SK-N-SH (cell line): Measurements from ENCODE around the gene CHST9. TPM values are rescaled to one million over a fixed set of nuclear protein-coding genes. Genes with fewer than 3 reads are reported as not detected.

Experiments used
- CTCF ChIA-PET: fragments of 300-600, 350-600 bp; formaldehyde crosslinking; extraction: SDS; loops from one replicate; lab custom pipeline; 2021; lab: Yijun Ruan, JAX
- POLR2A ChIA-PET: fragments of 350-600 bp; sonication (Branson Sonifier 250); formaldehyde crosslinking; extraction: SDS; loops from one replicate; lab custom pipeline; 2020; ENCODE audit warnings: antibody characterized with exemption, inconsistent platforms; lab: Yijun Ruan, JAX
- DNase-seq: peaks from one replicate; pipeline ENCODE4 v3.0.0; 2012
- H2AFZ ChIP-seq: fragments of 200-600 bp; sonication (generic); 2 replicates; pipeline ENCODE4 v1.8.1; 2016; ENCODE audit warnings: antibody characterized with exemption, mild to moderate bottlenecking, low read depth
- H3F3A ChIP-seq: fragments of 200-600 bp; sonication (generic); replicated peaks from 2 replicates; pipeline ENCODE3; 2016; ENCODE audit warnings: antibody characterized with exemption, mild to moderate bottlenecking; ENCODE audit not compliant: insufficient read depth
- H3K27ac ChIP-seq, 2 experiments: fragments of 200-500 bp in 1 of 2; fragments of 200-600 bp in 1 of 2; sonication (Bioruptor generic) in 1 of 2; sonication (generic), shearing (Covaris generic) in 1 of 2; 2 replicates each; pipeline versions ENCODE4 v1.5.1 to v1.6.1; 2014 to 2016; ENCODE audit warnings: low read depth in 2 of 2, inconsistent platforms in 1 of 2, low read length in 1 of 2, mild to moderate bottlenecking in 1 of 2, mixed read lengths in 1 of 2
- H3K27me3 ChIP-seq: fragments of 200-600 bp; sonication (generic), shearing (Covaris generic); 2 replicates; pipeline ENCODE4 v1.6.1; 2016; ENCODE audit warnings: mixed run types; ENCODE audit not compliant: insufficient read depth
- H3K36me3 ChIP-seq, 2 experiments: fragments of 200-500 bp in 1 of 2; fragments of 200-600 bp in 1 of 2; sonication (Bioruptor generic) in 1 of 2; sonication (generic) in 1 of 2; replicated peaks in 1 of 2; 2 replicates each; pipeline versions ENCODE3 to v1.5.1; 2014 to 2016; ENCODE audit warnings: low read length in 1 of 2, mild to moderate bottlenecking in 1 of 2; ENCODE audit not compliant: insufficient read depth in 2 of 2, control insufficient read depth in 1 of 2
- H3K4me1 ChIP-seq, 2 experiments: fragments of 200-500 bp in 1 of 2; fragments of 200-600 bp in 1 of 2; sonication (Bioruptor generic) in 1 of 2; sonication (generic), shearing (Covaris generic) in 1 of 2; 2 replicates each; pipeline versions ENCODE4 v1.5.1 to v1.6.1; 2014 to 2016; ENCODE audit warnings: low read depth in 1 of 2, low read length in 1 of 2, mixed run types in 1 of 2; ENCODE audit not compliant: insufficient read depth in 2 of 2, control insufficient read depth in 1 of 2
- H3K4me2 ChIP-seq: fragments of 200-600 bp; sonication (generic), shearing (Covaris generic); 2 replicates; pipeline ENCODE4 v1.6.1; 2017; ENCODE audit warnings: mixed run types
- H3K4me3 ChIP-seq, 2 experiments: fragments of 200-500 bp in 1 of 2; fragments of 200-600 bp in 1 of 2; sonication (Bioruptor generic) in 1 of 2; sonication (generic), shearing (Covaris generic) in 1 of 2; 2 replicates each; pipeline versions ENCODE4 v1.5.1 to v1.8.1; 2014 to 2016; ENCODE audit warnings: low read depth in 2 of 2, inconsistent platforms in 1 of 2, low read length in 1 of 2, mild to moderate bottlenecking in 1 of 2, mixed read lengths in 1 of 2, moderate library complexity in 1 of 2
- H3K79me2 ChIP-seq: fragments of 200-600 bp; sonication (generic); 2 replicates; pipeline ENCODE4 v1.8.1; 2017; ENCODE audit warnings: mild to moderate bottlenecking; ENCODE audit not compliant: insufficient read depth
- H3K9ac ChIP-seq: fragments of 200-600 bp; sonication (generic); 2 replicates; pipeline ENCODE4 v1.6.1; 2017; ENCODE audit warnings: mixed run types
- H3K9me2 ChIP-seq: fragments of 200-600 bp; sonication (generic); 2 replicates; pipeline ENCODE4 v1.6.1; 2017; ENCODE audit warnings: mixed run types
- H3K9me3 ChIP-seq: fragments of 200-600 bp; sonication (generic); 2 replicates; pipeline ENCODE4 v1.6.1; 2017; ENCODE audit warnings: mixed run types, mild to moderate bottlenecking, moderate library complexity
- H4K20me1 ChIP-seq: fragments of 200-600 bp; sonication (generic); 2 replicates; pipeline ENCODE4 v1.6.1; 2017; ENCODE audit warnings: mild to moderate bottlenecking, mixed run types; ENCODE audit not compliant: insufficient read depth
- CTCF ChIP-seq: fragments of 200-600 bp; sonication (generic); IDR thresholded peaks from 2 replicates; pipeline ENCODE4 v1.6.1; 2017; ENCODE audit warnings: antibody characterized with exemption, mild to moderate bottlenecking, moderate library complexity
- ELF1 ChIP-seq: IDR thresholded peaks from 2 replicates; pipeline ENCODE4 v1.4.0; 2012
- EP300 ChIP-seq, 2 experiments: IDR thresholded peaks; 2 replicates each; pipeline versions ENCODE4 v1.4.0 to v1.6.1; 2012; ENCODE audit warnings: borderline replicate concordance in 1 of 2, low read depth in 1 of 2, low read length in 1 of 2
- FOSL2 ChIP-seq: IDR thresholded peaks from 2 replicates; pipeline ENCODE4 v1.4.0; 2012; ENCODE audit warnings: low read depth, mild to moderate bottlenecking, moderate library complexity, borderline replicate concordance
- FOXJ3 ChIP-seq: sonication (generic); formaldehyde crosslinking; IDR thresholded peaks from 2 replicates; pipeline ENCODE4 v1.5.1; 2020; ENCODE audit warnings: mild to moderate bottlenecking, missing genetic modification reagents
- GABPA ChIP-seq: IDR thresholded peaks from 2 replicates; pipeline ENCODE4 v1.4.0; 2012; ENCODE audit warnings: low read depth, mild to moderate bottlenecking
- GATA2 ChIP-seq: sonication (generic); formaldehyde crosslinking; IDR thresholded peaks from 2 replicates; pipeline ENCODE4 v1.5.0; 2020; ENCODE audit warnings: mild to moderate bottlenecking, missing genetic modification reagents
- JUND ChIP-seq: IDR thresholded peaks from 2 replicates; pipeline ENCODE4 v1.4.0; 2012
- MAX ChIP-seq: IDR thresholded peaks from 2 replicates; pipeline ENCODE4 v1.4.0; 2012; ENCODE audit warnings: low read depth
- MXI1 ChIP-seq: IDR thresholded peaks from 2 replicates; pipeline ENCODE4 v1.6.1; 2012; ENCODE audit warnings: mild to moderate bottlenecking, low read depth, low read length, improper control_type of control experiment
- NFIC ChIP-seq: IDR thresholded peaks from 2 replicates; pipeline ENCODE4 v1.4.0; 2012; ENCODE audit warnings: borderline replicate concordance
- NRF1 ChIP-seq: IDR thresholded peaks from 2 replicates; pipeline ENCODE4 v1.6.1; 2012; ENCODE audit warnings: low read depth, mild to moderate bottlenecking, low read length
- PBX3 ChIP-seq: IDR thresholded peaks from 2 replicates; pipeline ENCODE4; 2012
- RCOR1 ChIP-seq: fragments of 150-350 bp; IDR thresholded peaks from 2 replicates; pipeline ENCODE4 v1.6.1; 2017; ENCODE audit warnings: antibody characterized with exemption, low read length
- RFX5 ChIP-seq: IDR thresholded peaks from 2 replicates; pipeline ENCODE4 v1.6.1; 2012; ENCODE audit warnings: mild to moderate bottlenecking, improper control_type of control experiment, low read length
- RXRA ChIP-seq: IDR thresholded peaks from 2 replicates; pipeline ENCODE4 v1.4.0; 2012; ENCODE audit warnings: low read depth, mild to moderate bottlenecking, borderline replicate concordance
- SMC3 ChIP-seq: IDR thresholded peaks from 2 replicates; pipeline ENCODE4 v1.6.1; 2012; ENCODE audit warnings: low read depth, low read length, improper control_type of control experiment
- TAF1 ChIP-seq: IDR thresholded peaks from 2 replicates; pipeline ENCODE4 v1.6.1; 2012; ENCODE audit warnings: low read depth, mild to moderate bottlenecking, low read length, moderate library complexity, borderline replicate concordance
- YY1 ChIP-seq: IDR thresholded peaks from 2 replicates; pipeline ENCODE4 v1.4.0; 2012; ENCODE audit warnings: low read depth, mild to moderate bottlenecking
- WGBS: methylation state at CpG from one replicate; pipeline ENCODE4 v1.1.6; 2017; ENCODE audit warnings: low lambda C conversion rate; 5-methylcytosine and 5-hydroxymethylcytosine counted together
- polyA plus RNA-seq, 3 experiments: library from polyadenylated mRNA; depleted of rRNA; stranded (reverse); fragments of >200 nt; gene quantifications; 2 replicates each; pipeline ENCODE4 v1.2.3, GENCODE V29; 2012

CHST9 gene
- polyA plus RNA-seq, 1 of the 3 experiments (the other 2 are of a cell fraction) = not detected

GRCh38 chr18:27214831-27215230 is 29.7 kb upstream of the CHST9 start:
- 0% methylated on average over 1 of the region's 1 CpG for WGBS
- no peak overlapping the region for H3K27ac ChIP-seq
- H3K36me3 ChIP-seq = no peaks in the 10 kb centered on the region
- H3K9me2 ChIP-seq = no peaks in the 10 kb centered on the region
- no peaks in the 10 kb centered on the region for H3K27me3 ChIP-seq
- TF ChIP-seq CTCF = no peak
- TF ChIP-seq NRF1 = no peak
- H3K9ac ChIP-seq = no peak overlapping the region
- CTCF ChIA-PET = no interaction called here
- H4K20me1 ChIP-seq = no peaks in the 10 kb centered on the region
- no peaks in the 10 kb centered on the region for H3K4me1 ChIP-seq
- no peak overlapping the region for H3K4me3 ChIP-seq
- no peak overlapping the region for H3K4me2 ChIP-seq
- no peaks in the 10 kb centered on the region for H3K9me3 ChIP-seq
- H3F3A ChIP-seq = no peaks in the 10 kb centered on the region
- no peaks in the 10 kb centered on the region for H3K79me2 ChIP-seq
- no peak overlapping the region for H2AFZ ChIP-seq
- DNase-seq = no peak
- POLR2A ChIA-PET = no interaction called here

GRCh38 chr18:27213123-27213717 is 28.1 kb upstream of the CHST9 start:
- H3K27ac ChIP-seq = no peak overlapping the region
- no peak overlapping the region for H3K4me3 ChIP-seq
- no peak overlapping the region for H3K9ac ChIP-seq
- no peaks in the 10 kb centered on the region for H3K27me3 ChIP-seq
- no peak overlapping the region for H3K4me2 ChIP-seq
- H3K9me3 ChIP-seq = no peaks in the 10 kb centered on the region
- no peak for DNase-seq
- no peaks in the 10 kb centered on the region for H3K4me1 ChIP-seq
- ChIA-PET CTCF (interaction anchor here (0.6 kb wide), 1 partner anchor 26 kb away, joined by 3 read pairs; no protein-coding TSS in a partner anchor), POLR2A (no interaction called here)
- H3F3A ChIP-seq = no peaks in the 10 kb centered on the region
- no peaks in the 10 kb centered on the region for H4K20me1 ChIP-seq
- TF ChIP-seq GATA2 (CRISPR knock-in tag) (no peak), FOXJ3 (CRISPR knock-in tag) (no peak), YY1 (no peak), FOSL2 (no peak), RFX5 (no peak), RCOR1 (no peak), SMC3 (no peak), NFIC (no peak), MXI1 (no peak), RXRA (no peak)
- H2AFZ ChIP-seq = no peak overlapping the region
- H3K79me2 ChIP-seq = no peaks in the 10 kb centered on the region
- 0% methylated on average over 1 of the region's 1 CpG for WGBS
- H3K36me3 ChIP-seq = no peaks in the 10 kb centered on the region
- no peaks in the 10 kb centered on the region for H3K9me2 ChIP-seq

GRCh38 chr18:27211569-27211968 is 26.5 kb upstream of the CHST9 start:
- no peaks in the 10 kb centered on the region for H3K4me1 ChIP-seq
- H4K20me1 ChIP-seq = no peaks in the 10 kb centered on the region
- H3K9me2 ChIP-seq = no peaks in the 10 kb centered on the region
- no peaks in the 10 kb centered on the region for H3K79me2 ChIP-seq
- CTCF ChIA-PET = no interaction called here
- no peak overlapping the region for H3K27ac ChIP-seq
- no peak overlapping the region for H3K4me2 ChIP-seq
- DNase-seq = no peak
- whole genome bisulfite sequencing = 18% methylated on average over 1 of the region's 1 CpG
- H3F3A ChIP-seq = no peaks in the 10 kb centered on the region
- H3K27me3 ChIP-seq = no peaks in the 10 kb centered on the region
- POLR2A ChIA-PET = no interaction called here
- no peaks in the 10 kb centered on the region for H3K9me3 ChIP-seq
- H3K4me3 ChIP-seq = no peak overlapping the region
- H3K36me3 ChIP-seq = no peaks in the 10 kb centered on the region
- H3K9ac ChIP-seq = no peak overlapping the region
- no peak overlapping the region for H2AFZ ChIP-seq
- no peak for TF ChIP-seq ELF1
- TF ChIP-seq MAX = no peak
- no peak for TF ChIP-seq RXRA
- TF ChIP-seq GABPA = no peak
- TF ChIP-seq PBX3 = no peak
- TF ChIP-seq MXI1 = no peak
- TF ChIP-seq JUND = no peak
- no peak for TF ChIP-seq EP300 (IDR thresholded peaks at IDR 0.05; ENCODE audit: borderline replicate concordance in 1 of 2, low read depth in 1 of 2, low read length in 1 of 2)
- no peak for TF ChIP-seq TAF1
- no peak for TF ChIP-seq FOSL2
